Activated effector memory CD4-positive, alpha-beta T cell treated with Interleukin-2 at 50 U/mL for 16 hours (primary cell): ENCODE data around the gene TAF11L7.
"Not testable (repeated sequence)": the region's sequence is repeated elsewhere in the genome, so short reads cannot be mapped to it uniquely, and the experiment has no call there.

Source experiments
- DNase-seq: peaks from one replicate; pipeline ENCODE4 v3.0.0-alpha.2; 2020

The TAF11L7 gene

GRCh38 chr5:17585658-17586057, at the start of gene TAF11L7:
TAF11L7 (minus strand) TSS chr5:17585758.
- not testable (repeated sequence) for DNase-seq

DNA sequence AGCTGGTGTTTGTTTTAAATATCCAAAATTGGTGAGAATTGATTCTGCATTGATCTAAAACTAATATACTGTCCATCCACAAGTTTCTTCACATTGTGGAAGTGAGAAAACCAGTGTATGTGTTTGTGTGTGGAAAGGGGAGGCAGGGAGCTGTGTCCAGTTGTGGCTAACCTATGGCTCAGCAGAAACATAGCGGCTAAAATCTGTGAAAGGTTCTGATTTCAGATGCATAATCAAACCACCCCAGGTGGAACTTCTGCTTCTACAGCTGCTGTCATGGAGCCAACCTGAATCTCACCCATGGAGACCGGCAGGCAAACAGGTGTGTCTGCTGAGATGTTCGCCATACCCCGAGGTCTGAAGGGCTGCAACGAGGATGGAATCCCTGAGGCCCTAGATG, 48.6 kb upstream of the TAF11L7 start, which contains the start of gene TAF11L14:
TAF11L14 (plus strand) TSS at position 301 of the 400 bp plus-strand sequence.
- DNase-seq, result no peak

DNA sequence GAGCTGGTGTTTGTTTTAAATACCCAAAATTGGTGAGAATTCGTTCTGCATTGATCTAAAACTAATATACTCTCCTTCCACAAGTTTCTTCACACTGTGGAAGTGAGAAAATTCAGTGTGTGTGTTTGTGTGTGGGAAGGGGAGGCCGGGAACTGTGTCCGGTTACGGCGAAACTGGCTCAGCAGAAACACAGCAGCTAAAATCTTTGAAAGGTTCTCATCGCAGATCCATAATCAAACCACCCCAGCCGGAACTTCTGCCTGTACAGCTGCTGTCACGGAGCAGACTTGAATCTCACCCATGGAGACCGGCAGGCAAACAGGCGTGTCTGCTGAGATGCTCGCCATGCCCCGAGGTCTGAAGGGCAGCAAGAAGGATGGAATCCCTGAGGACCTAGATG, 46.2 kb upstream of the TAF11L7 start, which contains the start of gene TAF11L13:
TAF11L13 (plus strand) TSS at position 301 of the 400 bp plus-strand sequence.
- not testable (repeated sequence) for DNase-seq

GRCh38 chr5:17625686-17626085, 40.1 kb upstream of the TAF11L7 start:
- DNase-seq, result no peak

GRCh38 chr5:17620627-17621026, 35.1 kb upstream of the TAF11L7 start:
- DNase-seq, result no peak

- DNase-seq, result no peak
Measured at GRCh38 chr5:17619354-17619753, 33.8 kb upstream of the TAF11L7 start.

DNA sequence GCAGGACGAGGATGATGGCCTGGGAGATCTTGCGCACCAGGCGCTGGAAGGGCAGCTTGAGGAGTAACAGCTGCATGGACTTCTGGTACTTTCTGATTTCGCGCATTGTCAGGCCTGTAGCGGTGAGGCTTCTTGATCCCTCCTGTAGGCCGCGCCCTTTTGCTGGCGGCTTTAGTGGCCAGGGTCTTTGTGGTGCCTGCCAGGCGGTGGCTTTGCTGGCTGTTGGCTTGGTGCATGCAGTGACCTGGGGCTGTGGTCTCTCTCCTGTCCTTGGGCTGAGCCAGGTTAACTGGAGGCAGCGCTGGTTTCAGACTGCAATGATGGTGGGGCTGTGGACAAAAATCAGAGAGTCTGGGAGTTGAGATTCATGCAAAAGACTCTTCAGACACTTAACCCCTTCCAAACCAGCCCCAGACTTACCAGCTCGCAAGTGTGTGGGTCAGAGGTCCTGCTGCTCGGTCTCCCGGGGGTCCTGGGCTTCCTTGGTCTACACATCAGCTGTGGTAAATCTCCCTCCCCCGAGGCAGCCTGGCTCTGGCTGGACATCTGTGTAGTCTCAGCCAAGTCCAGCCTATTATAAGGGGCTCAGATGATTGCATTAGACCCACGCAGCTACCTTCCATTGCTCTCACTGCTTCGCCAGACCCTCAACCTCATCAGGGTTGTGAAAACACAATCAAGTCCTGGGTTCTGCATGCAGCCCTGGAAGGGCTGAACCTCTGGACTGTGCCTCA, 29.5 kb upstream of the TAF11L7 start:
- DNase-seq, result no peak

DNA sequence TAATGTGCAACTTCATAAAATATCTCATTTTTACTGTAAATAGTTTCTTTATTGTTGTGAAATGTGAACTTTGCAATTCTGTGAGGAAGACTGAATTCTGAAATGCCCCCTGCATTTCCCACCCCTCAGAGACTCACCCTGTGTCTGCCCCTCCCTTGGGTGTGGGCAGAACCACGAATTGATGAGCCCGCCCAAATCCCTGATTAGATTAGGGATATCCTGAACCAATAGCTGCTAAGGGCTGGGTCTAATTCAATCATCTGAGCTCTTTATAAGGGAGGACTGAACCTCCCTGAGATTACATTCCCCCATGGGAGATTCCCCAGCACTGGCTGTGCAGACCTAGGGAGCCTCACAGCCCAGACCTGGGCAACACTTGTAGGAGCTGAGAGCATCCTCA, 24.5 kb upstream of the TAF11L7 start, which contains the start of gene TAF11L12:
TAF11L12 (plus strand) TSS at position 301 of the 400 bp plus-strand sequence.
- not testable (repeated sequence) for DNase-seq

DNA sequence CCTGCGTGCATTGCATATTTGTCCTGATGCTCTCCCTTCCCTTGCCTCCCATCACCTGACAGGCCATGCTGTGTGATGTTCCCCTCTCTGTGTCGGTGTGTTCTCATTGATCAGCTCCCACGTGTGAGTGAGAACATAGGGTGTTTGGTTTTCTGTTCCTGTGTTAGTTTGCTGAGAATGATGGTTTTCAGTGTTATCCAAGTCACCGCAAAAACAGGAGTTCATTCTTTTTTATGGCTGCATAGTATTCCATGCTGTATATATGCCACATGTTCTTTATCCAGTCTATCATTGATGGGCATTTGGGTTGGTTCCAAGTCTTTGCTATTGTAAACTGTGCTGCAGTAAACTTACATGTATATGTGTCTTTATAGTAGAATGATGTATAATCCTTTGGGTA, 21.9 kb upstream of the TAF11L7 start:
- not testable (repeated sequence) for DNase-seq

GRCh38 chr5:17604951-17605350, 19.4 kb upstream of the TAF11L7 start:
- DNase-seq, result no peak

GRCh38 chr5:17603880-17604279, 18.3 kb upstream of the TAF11L7 start, which contains the start of gene TAF11L11:
TAF11L11 (plus strand) TSS chr5:17604183.
- not testable (repeated sequence) for DNase-seq

DNA sequence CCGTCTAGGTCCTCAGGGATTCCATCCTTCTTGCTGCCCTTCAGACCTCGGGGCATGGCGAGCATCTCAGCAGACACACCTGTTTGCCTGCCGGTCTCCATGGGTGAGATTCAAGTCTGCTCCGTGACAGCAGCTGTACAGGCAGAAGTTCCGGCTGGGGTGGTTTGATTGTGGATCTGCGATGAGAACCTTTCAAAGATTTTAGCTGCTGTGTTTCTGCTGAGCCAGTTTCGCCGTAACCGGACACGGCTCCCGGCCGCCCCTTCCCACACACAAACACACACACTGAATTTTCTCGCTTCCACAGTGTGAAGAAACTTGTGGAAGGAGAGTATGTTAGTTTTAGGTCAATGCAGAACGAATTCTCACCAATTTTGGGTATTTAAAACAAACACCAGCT, 12.2 kb upstream of the TAF11L7 start, which contains the start of gene TAF11L10:
TAF11L10 (minus strand) TSS at position 101 of the 400 bp plus-strand sequence.
- not testable (repeated sequence) for DNase-seq

DNA sequence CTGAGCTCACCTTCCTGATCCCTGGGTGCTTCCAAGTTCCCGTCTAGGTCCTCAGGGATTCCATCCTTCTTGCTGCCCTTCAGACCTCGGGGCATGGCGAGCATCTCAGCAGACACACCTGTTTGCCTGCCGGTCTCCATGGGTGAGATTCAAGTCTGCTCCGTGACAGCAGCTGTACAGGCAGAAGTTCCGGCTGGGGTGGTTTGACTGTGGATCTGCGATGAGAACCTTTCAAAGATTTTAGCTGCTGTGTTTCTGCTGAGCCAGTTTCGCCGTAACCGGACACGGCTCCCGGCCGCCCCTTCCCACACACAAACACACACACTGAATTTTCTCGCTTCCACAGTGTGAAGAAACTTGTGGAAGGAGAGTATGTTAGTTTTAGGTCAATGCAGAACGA, 8.7 kb upstream of the TAF11L7 start, which contains the start of gene TAF11L9:
TAF11L9 (minus strand) TSS at position 140 of the 400 bp plus-strand sequence.
- not testable (repeated sequence) for DNase-seq

DNA sequence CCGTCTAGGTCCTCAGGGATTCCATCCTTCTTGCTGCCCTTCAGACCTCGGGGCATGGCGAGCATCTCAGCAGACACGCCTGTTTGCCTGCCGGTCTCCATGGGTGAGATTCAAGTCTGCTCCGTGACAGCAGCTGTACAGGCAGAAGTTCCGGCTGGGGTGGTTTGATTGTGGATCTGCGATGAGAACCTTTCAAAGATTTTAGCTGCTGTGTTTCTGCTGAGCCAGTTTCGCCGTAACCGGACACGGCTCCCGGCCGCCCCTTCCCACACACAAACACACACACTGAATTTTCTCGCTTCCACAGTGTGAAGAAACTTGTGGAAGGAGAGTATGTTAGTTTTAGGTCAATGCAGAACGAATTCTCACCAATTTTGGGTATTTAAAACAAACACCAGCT, 5.3 kb upstream of the TAF11L7 start, which contains the start of gene TAF11L8:
TAF11L8 (minus strand) TSS at position 101 of the 400 bp plus-strand sequence.
- DNase-seq, result not testable (repeated sequence)
